GM04504 (cell line): ENCODE measurements around the gene DYNAP.
A peak's percentile ranks its signal among the peaks of the same experiment; 100 is the strongest.

ENCODE experiments used
- DNase-seq: peaks from one replicate; pipeline ENCODE4 v3.0.0-alpha.2; 2012; ENCODE audit warnings: low read depth

DYNAP gene

DNA sequence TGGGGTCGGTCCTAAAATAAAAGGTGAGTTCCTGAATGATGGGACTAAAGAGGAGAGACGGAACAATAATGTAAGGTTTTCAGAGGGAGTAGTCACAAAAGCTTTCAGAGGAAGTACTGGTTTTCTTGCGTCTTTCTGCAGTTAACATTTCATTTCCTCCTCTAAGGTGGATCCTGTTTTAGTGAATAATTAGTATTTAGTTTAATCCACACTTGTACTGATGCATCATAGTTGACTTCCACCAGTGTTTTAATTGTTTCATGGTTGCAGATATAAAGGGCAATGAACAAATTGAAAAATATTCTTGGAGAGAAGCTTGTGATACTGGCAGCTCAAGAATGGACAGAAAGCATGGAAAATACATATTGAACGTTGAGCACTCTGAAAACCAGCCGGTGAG lies at the start of gene DYNAP:
Gene DYNAP, plus strand, starts transcription at position 301 of the 400 bp plus-strand sequence. Its CDS starts 38 bp downstream, at position 339.
- no peak for DNase-seq

- no peak for DNase-seq
Measured at GRCh38 chr18:54551590-54551989, 39.5 kb upstream of the DYNAP start.

DNA sequence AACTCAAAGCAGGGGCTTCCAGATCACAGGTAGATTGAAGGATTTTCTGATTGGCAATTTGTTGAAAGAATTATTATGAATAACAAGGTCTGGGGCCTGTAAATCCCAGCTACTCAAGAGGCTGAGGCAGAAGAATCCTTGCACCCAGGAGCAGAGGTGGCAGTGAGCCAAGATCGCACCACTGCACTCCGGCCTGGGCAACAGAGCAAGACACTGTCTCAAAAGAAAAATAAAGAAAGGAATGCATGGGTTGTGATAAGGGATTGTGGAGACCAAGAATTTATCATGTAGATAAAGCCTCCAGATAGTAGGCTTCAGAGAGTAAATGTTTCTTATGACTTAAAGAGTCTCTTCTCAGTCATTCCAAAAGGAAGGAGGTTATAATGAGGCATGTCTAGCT lies 35.8 kb upstream of the DYNAP start:
- DNase-seq: no peak

GRCh38 chr18:54555996-54556395 lies 35.0 kb upstream of the DYNAP start:
- no peak for DNase-seq

DNA sequence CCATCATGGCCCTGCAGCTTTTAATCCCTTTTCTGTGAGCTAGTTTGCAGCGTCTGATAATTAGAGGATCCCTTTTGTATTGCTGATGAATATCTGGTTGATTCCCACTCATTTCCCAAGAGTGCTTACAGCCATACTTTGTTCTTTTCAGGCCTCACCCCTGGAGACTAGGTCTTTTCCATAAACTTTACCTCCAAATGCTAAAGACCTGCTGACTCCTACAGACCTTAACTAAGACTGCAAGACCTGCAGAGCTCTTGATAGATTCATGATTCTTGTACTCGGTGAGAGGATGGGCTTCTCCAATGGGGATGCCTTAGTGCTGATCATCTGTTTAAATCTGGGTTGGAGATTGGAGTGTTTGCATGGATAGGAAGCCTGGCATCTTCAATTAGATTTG lies 33.1 kb upstream of the DYNAP start:
- DNase-seq: no peak

GRCh38 chr18:54558609-54559585 lies 32.1 kb upstream of the DYNAP start:
- DNase-seq: peak; percentile 1

DNA sequence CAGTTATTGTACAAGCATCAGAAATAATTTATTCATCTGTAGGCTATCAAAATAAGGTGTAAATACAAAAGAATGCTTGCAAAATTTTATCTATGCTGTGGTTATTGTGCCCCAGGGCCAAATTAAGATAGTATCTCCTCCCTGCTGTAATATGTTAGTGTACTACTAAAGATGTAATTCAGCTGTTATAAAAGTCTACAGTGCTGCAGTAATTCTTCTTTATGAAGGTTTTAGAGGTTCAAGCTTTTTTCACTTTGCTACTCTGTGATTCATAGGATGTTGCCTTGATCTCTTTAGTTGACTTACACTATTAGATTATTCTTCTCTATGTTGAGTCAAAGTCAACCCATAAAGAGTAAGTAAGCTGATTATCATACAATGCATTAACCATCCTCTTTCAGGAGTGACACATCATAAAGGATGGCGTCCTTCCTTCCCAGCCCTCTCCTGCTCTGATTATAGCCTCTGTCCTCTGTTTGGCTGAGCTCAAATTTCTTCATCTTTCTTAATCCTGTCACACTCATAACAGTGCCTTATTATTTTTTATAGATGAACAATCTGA lies 29.3 kb upstream of the DYNAP start:
- no peak for DNase-seq

DNA sequence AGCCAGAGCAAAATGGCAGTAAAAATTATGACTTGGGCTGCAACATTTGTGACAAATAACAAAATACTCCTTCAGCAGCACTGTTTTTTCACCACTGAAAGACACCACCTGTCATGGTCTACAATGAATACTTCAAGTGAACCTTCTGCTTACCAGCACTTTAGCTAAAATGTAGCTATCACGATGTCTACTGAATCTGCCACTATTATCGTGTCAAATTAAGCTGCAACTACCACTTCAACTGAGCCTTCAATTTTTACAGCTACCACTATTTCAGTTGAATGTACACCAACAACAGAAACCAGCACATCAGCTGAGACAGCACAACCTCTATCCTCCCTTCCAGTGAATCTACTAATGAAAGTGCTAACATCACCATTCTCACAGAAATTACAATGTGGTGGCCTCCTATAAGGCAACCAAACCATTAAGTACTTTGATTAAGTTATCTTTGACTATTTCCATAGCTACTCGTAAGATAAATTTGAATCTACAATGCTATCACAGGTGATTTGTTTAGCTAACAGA lies 10.8 kb upstream of the DYNAP start:
- no peak for DNase-seq

DNA sequence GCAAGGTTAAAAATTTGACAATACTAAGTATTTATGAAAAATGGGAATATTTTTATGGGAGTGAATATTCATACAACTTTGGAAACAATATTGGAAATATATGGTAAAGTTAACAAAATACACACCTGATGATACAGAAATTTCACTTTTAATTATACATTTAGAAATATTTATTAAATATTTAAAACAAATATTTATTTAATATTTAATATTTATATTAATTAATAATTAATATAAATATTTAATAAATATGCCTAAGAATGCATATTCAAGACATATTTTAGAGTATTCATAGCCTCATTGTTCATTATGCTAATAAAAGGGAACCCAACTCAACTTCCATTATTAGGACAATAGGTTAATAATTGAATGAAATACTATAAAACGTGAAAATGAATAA lies 7.0 kb upstream of the DYNAP start:
- DNase-seq: no peak

DNA sequence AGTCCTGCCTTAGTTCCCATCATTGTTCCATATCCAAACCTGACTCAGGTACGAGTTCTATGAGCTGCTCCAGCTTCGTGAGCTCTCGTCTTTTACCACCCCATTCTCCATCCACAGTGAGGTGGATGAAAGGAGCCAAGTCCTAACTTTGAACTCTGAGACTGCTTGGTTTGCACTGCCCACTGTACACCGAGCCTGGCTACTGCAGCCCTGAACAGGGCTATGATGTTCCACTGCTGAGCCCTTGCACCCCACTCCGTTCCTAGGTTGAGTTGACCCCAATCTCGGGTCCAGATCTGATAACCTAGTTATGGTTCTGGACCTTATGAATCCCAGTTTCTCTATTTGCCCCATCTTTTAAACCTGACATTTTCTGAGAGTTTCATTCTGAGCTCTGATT lies 5.3 kb upstream of the DYNAP start:
- no peak for DNase-seq

DNA sequence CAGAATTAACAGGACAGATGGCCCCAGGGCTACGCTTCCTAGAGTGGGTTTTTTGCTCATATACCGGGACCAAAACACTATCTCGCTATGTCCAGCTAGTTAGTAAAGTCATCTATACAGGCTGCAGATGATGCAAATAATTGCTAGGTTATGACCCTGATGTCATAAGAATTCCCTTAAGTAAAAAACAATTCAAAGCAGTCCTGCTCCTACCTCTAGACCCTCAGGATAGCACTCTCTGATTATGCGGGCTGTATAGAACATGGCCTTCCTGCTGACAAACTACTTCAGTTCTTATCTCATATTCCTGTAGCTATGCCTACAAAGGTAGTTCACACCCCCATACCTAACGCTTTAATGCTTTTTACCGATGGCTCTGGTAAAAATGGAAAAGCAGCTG lies 13.2 kb downstream of the DYNAP start:
- DNase-seq: no peak

DNA sequence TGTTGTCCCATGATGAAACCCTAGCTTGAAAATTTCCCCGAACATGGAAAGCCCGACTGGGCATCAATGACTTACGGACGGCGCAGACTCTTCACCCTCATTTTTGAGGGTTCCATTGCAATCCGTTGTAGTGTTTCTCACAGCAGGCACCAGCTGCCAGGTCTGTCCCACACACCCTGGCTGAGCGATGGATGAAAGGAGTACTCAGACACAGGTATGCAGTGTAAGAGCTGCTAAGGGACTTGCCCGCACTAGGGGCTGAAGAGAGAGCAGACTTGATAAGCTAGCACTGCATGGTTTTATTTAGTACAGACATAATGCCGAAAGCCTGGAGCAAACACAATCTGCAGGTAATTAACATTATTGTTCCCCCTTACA lies 15.8 kb downstream of the DYNAP start:
- no peak for DNase-seq

- no peak for DNase-seq
Measured at GRCh38 chr18:54607213-54608027, 16.4 kb downstream of the DYNAP start.

GRCh38 chr18:54608028-54608642 lies 17.1 kb downstream of the DYNAP start:
- DNase-seq: no peak

GRCh38 chr18:54611816-54612215 lies 20.8 kb downstream of the DYNAP start:
- no peak for DNase-seq

DNA sequence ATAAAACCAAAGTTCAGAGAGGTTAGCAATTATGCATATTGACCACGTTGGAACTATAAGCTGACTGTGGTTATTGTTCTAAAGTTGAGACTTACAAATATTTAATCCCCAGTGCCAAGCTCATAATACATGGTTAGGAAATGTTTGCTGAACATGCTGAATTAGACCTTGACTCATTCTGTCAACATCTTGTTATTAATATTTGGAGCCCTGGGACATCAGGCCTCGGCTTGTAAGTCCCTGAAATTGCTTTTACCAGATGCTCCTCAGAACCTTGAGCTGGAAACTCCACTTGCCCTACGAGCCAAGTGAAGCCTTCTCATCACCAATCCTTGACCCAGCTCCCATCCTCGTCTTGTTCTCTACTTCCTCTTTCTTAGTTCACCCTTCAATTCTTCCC lies 21.2 kb downstream of the DYNAP start:
- no peak for DNase-seq

DNA sequence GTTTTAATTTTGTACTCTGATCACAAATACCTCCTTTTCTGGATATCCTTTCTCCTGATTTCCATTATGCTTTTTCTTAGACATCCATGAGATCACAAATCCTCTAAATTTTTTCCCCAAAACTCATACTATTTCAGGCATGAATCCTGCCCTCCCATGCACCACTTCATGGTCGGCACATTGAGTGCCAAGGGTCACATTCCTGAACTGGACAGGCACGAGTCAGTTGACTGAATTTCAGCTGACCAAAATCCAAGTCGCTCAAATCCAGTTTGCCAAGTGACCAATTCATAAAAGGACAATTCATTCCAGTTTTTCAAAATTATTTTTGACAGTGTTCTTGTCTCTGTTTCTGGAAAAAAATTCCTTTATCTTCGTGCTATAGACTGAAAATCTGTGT lies 22.1 kb downstream of the DYNAP start:
- no peak for DNase-seq

GRCh38 chr18:54616220-54616848 lies 25.3 kb downstream of the DYNAP start:
- no peak for DNase-seq

DNA sequence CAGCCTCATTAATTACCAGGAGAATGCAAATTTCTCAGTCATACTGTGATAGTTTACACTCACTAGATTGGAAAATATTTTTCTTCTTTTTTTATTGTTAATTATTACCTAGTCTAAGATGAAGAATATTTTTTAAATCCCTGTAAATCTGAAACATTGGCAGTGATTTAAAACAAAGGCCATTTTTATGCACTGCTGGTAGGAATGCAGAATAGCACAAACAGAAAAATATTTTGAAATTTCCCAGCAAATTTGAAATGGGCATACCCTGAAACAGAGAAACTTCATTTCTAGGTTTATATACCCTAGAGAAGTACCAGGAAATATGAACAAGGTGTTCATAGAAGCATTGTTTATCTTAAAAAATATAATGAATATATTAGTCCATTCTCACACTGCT lies 31.0 kb downstream of the DYNAP start:
- no peak for DNase-seq

GRCh38 chr18:54626779-54627178 lies 35.7 kb downstream of the DYNAP start:
- no peak for DNase-seq

DNA sequence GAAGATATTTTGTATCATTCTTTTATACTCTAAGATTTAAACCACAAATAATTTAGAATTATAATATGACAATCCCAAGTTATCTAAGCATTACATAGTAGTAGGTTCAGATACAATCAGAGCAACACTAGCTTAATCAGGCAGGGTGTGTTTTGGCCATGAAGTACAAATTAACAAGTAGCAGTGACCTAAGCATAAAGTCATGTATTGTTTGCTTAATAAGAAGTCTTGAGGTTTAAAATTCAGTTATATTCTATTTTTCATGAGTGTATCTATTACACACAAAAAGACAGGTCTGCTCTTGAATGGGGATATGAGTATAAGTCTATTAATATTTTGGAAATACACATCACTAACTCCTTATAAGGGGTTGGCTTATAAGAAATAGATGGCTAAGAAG lies 39.9 kb downstream of the DYNAP start:
- DNase-seq: no peak

- no peak for DNase-seq
Measured at GRCh38 chr18:54636217-54636616, 45.2 kb downstream of the DYNAP start.
